GM18498 (cell line): ENCODE data around the gene ATM.
"Not testable (repeated sequence)": the region's sequence is repeated elsewhere in the genome, so short reads cannot be mapped to it uniquely, and the experiment has no call there.

Source experiments
- ATAC-seq: cut with Tn5 transposase; IDR thresholded peaks from one replicate; pipeline ENCODE4 v1.9.1; 2021; ENCODE audit warnings: mild to moderate bottlenecking, moderate library complexity; ENCODE audit not compliant: unreplicated experiment

Gene ATM

DNA sequence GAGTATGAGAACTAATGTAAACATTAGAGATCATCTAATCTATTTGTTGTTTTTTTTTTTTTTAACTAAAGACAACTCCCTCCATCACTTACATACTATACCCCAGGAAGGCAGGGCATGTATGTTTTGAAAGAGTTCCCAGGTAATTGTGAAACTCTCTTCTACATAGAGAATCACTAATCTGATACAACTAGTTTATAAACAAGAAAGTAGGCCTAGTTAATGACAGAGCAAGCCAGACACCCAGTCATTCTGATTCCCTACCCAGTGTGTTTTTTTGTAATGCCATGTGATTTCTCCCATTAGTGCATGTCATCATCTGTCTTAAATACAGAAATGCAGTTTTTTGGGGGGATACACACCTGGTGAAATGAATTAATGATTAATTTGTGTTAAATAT, 123.6 kb downstream of the ATM start:
- ATAC-seq: no peak

DNA sequence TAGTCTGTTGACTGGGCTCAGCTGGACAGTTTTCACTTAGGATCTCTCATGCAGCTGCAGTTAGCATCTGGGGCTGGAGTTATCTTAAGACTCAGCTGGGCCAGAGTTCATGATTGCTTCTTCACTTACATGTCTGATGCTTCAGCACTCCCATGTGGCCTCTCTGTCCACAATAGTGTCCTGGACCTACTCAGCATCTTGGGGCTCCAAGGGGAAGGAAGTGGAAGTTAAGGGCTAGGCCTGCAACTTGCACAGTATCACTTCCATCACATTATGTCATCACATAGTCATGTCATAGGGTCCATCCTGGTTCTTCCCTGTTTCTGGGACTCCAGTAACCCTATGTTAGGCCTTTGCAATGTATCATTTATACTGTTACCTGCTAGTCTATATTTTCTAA, 128.6 kb downstream of the ATM start:
- ATAC-seq: no peak

DNA sequence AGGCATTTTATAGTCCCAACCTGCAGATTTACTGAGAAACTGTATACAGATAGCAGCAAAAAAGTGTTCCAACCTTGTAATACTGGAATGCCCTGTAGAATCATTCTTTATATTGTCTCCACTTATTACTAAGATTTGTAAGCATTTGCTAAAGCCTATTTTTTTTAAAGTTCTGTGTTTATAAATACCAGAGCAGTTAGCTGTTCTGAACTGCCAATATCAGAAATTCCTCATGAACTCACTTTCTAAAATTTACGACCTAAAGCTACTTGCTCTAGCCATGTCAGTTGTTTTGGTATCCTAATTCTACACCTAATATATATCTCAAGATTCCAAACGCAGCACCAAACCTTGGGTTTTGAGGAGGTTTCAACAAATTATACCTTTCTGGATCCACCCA, 141.3 kb downstream of the ATM start:
- ATAC-seq: no peak

DNA sequence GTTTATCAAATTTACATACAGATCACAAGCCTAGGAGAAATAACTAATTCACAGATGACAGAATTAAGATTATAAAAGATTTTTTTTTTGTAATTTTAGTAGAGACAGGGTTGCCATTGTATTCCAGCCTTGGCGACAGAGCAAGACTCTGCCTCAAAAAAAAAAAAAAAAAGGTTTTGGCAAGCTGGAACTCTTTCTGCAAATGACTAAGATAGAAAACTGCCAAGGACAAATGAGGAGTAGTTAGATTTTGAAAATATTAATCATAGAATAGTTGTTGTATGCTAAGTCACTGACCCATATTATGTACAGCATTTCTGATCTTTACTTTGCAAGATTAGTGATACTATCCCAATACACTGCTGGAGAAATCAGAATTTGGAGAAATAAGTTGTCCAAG, 145.3 kb downstream of the ATM start:
- ATAC-seq: no peak

DNA sequence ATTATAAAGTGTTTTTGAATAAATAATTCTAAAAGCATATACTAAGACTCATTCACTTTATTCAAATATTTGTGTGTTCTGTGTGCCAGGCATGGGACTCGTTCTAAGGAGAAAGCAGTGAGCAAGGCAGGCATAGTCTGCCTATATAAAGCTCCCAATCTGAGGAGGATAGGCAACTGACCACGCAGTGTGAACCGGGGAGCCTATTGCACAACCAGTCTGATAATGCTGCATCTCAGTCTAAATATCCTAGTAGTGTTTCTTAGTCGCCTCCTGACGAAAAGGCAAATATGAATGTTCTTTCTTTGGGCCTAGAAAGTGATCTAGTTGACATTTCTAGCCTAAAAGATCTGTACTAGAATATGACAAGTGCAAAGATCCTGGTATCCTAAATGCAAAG, 146.2 kb downstream of the ATM start:
- ATAC-seq: no peak

DNA sequence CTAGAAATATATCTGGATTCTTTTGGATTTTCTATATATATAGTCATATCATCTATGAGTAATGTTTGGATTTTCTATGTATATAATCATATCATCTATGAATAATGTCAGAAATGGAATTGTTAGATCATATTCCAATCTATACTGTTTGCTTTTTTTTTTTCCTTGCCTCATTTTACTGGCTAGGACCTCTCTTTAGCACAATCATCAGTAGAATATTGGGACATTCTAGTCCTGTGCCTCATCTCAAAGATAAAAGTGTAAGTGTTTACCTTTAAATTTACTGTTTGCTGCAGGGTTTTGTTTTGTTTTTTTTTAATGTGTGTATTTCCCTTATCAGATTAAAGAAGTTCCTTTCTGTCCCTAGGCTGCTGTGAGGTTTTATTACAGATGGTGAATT, 147.4 kb downstream of the ATM start:
- ATAC-seq: no peak

DNA sequence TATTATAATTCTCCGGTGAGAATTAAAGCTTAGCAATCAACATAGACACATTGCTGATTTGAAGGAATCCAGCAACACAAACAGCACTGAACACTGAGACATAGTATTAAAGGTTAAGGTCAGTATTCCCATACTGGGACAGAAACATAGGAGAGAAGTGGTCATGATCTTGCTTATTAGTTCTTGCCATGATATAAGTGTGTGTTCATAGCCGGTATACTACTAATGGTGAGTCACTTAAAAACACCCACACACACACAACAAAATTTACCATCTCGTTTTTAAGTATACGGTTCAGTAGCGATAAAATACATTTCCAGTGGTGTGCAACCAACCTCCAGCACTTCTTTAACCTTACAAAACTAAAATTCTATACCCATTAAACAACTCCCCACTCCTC, 148.1 kb downstream of the ATM start:
- ATAC-seq: no peak

DNA sequence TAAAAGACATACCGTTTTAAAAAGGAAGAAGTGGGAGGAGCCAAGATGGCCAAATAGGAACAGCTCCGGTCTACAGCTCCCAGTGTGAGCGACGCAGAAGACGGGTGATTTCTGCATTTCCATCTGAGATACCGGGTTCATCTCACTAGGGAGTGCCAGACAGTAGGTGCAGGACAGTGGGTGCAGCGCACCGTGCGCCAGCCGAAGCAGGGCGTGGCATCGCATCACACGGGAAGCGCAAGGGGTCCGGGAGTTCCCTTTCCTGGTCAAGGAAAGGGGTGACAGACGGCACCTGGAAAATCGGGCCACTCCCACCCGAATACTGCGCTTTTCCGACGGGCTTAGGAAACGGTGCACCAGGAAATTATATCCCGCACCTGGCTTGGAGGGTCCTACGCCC, 150.6 kb downstream of the ATM start:
- not testable (repeated sequence) for ATAC-seq

DNA sequence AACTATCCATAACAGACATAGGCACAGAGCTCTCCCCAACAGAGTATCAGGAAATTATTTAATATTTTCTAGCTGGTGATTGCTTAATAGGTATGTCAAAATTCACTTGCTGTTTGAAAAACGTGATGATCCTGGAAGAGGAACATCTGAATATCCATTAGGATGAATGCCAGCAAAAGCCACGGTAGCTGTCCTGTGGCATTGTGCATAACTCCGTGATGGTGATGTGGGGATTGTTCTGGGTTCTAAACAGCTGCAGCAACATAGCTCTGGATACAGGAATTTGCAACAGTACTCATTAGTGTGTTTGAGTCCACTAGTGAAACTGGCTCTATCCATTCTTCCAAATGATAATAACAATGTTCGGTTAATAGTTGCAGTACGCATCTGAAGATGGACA, 165.7 kb downstream of the ATM start:
- ATAC-seq: no peak

DNA sequence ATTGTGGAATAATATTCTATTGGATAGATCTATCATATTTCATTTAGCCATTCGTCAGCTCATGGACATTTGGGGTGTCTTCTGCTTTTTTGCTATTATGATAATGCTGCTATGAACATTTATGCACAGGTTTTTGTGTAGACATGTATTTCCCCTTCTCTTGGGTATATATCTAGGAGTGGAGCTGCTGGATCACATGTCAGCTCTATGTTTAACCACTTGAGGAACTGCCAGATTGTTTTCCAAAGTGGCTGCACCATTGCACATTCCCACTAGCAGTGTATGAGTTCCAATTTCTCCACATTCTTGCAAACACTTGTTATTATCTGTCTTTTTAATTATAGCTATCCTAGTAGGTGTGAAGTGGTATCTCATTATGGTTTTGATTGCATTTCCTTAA, 169.5 kb downstream of the ATM start:
- ATAC-seq: no peak

DNA sequence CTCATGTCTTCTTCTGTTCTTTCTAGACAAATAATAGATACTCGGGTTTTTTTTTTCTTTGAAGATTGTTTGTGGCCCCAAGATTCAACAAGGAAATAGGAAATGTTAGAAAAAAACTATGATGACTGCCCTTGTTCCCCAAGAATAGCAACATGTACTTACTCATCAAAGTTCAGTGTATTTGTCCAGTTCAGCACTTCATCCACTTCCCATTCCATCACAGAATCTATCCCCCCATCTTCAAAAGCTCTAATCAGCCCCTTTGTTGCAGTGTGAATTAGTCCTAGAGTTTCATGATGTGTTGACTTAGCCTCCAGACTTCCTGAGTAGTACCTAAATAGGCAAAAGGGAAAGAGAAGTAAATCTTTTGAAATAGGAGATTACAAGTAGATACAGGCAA, 170.2 kb downstream of the ATM start:
- ATAC-seq: no peak

DNA sequence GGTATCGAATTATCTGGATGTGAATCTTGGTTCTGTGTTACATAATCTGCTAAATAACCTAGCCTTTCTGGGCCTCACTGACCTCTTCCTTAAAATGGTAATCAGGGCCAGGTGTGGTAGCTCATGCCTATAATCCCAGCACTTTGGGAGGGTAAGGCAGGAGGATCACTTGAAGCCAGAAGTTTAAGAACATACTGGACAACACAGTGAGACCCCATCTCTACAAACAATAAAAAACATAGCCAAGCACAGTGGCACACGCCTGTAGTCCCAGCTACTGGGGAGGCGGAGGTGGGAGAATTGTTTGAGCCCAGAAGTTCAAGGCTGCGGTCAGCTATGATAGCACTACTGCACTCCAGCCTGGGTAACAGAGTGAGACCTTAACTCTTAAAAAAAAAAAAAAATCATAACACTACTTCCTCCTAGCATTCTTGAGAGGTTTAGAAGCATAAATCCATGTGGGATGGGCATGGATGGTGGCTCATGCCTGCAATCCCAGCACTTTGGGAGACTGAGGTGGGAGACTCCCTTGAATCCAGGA, 171.9 kb downstream of the ATM start:
- ATAC-seq: no peak

DNA sequence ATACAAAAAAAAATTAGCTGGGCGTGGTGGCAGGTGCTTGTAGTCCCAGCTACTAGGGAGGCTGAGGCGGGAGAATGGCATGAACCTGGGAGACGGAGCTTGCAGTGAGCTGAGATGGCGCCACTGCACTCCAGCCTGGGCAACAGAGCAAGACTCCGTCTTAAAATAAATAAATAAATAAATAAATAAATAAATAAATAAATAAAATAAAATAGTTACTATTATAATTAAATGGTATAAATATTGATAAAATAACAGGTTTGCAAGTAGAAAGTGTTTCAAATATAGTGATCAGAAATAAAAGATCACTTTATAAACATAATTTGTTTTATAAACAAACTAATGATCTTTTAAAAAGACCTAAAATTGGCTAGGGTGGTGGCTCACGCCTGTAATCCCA, 173.8 kb downstream of the ATM start:
- not testable (repeated sequence) for ATAC-seq

DNA sequence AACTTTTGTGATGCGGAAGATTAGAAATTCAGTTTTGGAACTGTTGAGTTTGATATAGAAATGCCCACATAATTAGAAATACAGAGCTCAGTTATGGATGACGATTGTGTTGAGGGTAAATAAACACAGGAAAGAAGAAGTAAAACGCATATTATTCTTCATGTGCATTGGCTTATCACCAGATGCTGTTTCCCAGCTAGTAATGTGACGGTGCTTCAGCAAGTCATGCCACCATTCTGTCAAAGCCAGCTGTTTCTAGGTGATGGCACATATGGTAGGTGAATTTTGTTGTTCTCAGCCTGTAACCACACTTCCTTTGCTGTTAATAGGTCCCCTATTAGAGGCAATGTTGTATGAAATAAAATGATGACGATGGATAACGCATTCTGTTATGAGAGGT, 175.6 kb downstream of the ATM start:
- no peak for ATAC-seq

DNA sequence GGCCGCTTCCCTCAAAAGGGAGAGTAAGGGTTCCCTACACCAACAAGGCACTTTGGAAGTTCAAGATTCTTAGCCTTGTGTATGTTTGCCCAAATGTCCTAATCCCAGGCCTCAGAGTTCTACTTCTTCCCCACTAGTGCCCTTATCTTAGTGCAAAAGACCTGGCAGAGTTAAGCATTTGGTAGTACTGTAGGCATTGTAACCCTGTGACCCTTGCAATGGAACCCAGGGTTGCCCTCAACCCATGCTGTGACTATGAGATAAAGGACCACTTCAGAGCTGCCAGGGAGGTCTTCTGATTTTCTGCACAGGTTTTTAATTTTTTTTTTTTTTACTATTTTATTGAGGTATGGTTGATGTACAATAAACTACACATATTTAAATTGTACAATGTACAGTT, 179.4 kb downstream of the ATM start:
- no peak for ATAC-seq

DNA sequence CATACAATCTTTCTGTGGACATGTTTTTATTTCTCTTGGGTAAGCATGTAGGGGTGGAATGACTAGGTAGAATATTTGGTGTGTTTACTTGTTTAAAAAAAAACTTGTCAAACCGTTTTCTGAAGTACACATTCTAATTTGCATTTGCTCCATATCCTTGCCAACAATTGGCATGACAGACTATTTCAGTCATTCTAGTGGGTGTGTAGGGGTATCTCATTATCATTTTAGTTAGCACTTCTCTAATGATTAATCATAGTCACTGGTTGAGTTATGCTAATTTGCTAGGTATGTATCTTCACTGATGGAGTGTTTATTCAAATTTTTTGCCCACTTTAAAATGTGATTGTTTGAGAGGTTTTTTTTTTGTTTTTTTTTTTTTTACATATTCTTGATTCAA, 180.2 kb downstream of the ATM start:
- no peak for ATAC-seq

DNA sequence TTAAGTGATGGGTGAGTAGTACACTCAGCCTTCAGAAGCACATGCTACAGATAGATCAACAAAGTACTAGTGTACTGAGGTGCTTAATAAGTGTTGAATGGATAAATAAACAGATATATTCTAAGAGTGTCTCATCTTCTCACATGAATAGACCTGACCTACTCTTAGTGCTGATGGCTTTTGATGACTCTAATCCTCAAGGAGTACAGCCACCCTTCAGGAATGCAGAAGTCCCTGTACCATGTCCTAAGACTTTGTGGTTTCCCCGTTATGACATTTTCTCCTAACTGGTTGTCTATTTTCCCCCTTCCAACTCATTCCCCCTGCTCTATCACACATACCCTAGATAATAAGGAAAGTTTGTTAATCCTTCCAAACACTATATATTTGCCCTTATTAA, 182.8 kb downstream of the ATM start:
- ATAC-seq: no peak

DNA sequence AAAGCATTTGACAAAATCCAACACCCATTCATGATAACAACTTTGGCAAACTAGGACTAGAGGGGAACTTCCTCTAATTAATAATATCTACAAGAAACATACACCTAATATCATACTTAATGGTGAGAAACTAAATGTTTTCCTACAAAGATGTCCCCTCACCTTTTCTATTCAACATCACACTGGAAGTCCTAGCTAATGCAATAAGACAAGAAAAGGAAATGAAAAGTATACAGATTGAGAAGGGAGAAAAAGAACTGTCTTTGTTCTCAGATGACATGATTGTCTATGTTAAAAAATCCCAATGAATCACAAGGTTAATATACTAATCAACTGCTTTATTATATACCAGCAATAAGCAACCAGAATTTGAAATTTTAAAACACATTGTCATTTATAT, 192.1 kb downstream of the ATM start:
- ATAC-seq: no peak

DNA sequence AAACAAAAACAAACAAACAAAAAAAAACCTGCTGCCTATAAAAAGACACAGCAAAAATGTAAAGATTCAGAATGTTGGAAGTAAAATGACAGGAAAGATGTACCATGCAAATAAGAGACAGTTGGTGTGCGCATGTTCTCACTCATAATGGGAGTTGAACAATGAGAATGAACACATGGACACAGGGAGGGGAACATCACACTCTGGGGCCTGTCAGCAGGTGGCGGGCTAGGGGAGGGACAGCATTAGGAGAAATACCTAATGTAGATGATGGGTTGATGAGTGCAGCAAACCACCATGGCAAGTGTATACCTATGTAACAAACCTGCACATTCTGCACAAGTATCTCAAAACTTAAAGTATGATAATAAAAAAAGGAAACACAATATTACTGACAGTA, 194.7 kb downstream of the ATM start:
- ATAC-seq: not testable (repeated sequence)
